SK-N-SH (cell line): Measurements from ENCODE around the gene NGB. TPM values are rescaled to one million over a fixed set of nuclear protein-coding genes. Genes with fewer than 3 reads are reported as not detected.

Source experiments
- CTCF ChIA-PET: fragments of 300-600, 350-600 bp; formaldehyde crosslinking; extraction: SDS; loops from one replicate; lab custom pipeline; 2021; lab: Yijun Ruan, JAX
- POLR2A ChIA-PET: fragments of 350-600 bp; sonication (Branson Sonifier 250); formaldehyde crosslinking; extraction: SDS; loops from one replicate; lab custom pipeline; 2020; ENCODE audit warnings: antibody characterized with exemption, inconsistent platforms; lab: Yijun Ruan, JAX
- DNase-seq: peaks from one replicate; pipeline ENCODE4 v3.0.0; 2012
- H2AFZ ChIP-seq: fragments of 200-600 bp; sonication (generic); 2 replicates; pipeline ENCODE4 v1.8.1; 2016; ENCODE audit warnings: antibody characterized with exemption, mild to moderate bottlenecking, low read depth
- H3F3A ChIP-seq: fragments of 200-600 bp; sonication (generic); replicated peaks from 2 replicates; pipeline ENCODE3; 2016; ENCODE audit warnings: antibody characterized with exemption, mild to moderate bottlenecking; ENCODE audit not compliant: insufficient read depth
- H3K27ac ChIP-seq, 2 experiments: fragments of 200-500 bp in 1 of 2; fragments of 200-600 bp in 1 of 2; sonication (Bioruptor generic) in 1 of 2; sonication (generic), shearing (Covaris generic) in 1 of 2; 2 replicates each; pipeline versions ENCODE4 v1.5.1 to v1.6.1; 2014 to 2016; ENCODE audit warnings: low read depth in 2 of 2, inconsistent platforms in 1 of 2, low read length in 1 of 2, mild to moderate bottlenecking in 1 of 2, mixed read lengths in 1 of 2
- H3K27me3 ChIP-seq: fragments of 200-600 bp; sonication (generic), shearing (Covaris generic); 2 replicates; pipeline ENCODE4 v1.6.1; 2016; ENCODE audit warnings: mixed run types; ENCODE audit not compliant: insufficient read depth
- H3K36me3 ChIP-seq, 2 experiments: fragments of 200-500 bp in 1 of 2; fragments of 200-600 bp in 1 of 2; sonication (Bioruptor generic) in 1 of 2; sonication (generic) in 1 of 2; replicated peaks in 1 of 2; 2 replicates each; pipeline versions ENCODE3 to v1.5.1; 2014 to 2016; ENCODE audit warnings: low read length in 1 of 2, mild to moderate bottlenecking in 1 of 2; ENCODE audit not compliant: insufficient read depth in 2 of 2, control insufficient read depth in 1 of 2
- H3K4me1 ChIP-seq, 2 experiments: fragments of 200-500 bp in 1 of 2; fragments of 200-600 bp in 1 of 2; sonication (Bioruptor generic) in 1 of 2; sonication (generic), shearing (Covaris generic) in 1 of 2; 2 replicates each; pipeline versions ENCODE4 v1.5.1 to v1.6.1; 2014 to 2016; ENCODE audit warnings: low read depth in 1 of 2, low read length in 1 of 2, mixed run types in 1 of 2; ENCODE audit not compliant: insufficient read depth in 2 of 2, control insufficient read depth in 1 of 2
- H3K4me2 ChIP-seq: fragments of 200-600 bp; sonication (generic), shearing (Covaris generic); 2 replicates; pipeline ENCODE4 v1.6.1; 2017; ENCODE audit warnings: mixed run types
- H3K4me3 ChIP-seq, 2 experiments: fragments of 200-500 bp in 1 of 2; fragments of 200-600 bp in 1 of 2; sonication (Bioruptor generic) in 1 of 2; sonication (generic), shearing (Covaris generic) in 1 of 2; 2 replicates each; pipeline versions ENCODE4 v1.5.1 to v1.8.1; 2014 to 2016; ENCODE audit warnings: low read depth in 2 of 2, inconsistent platforms in 1 of 2, low read length in 1 of 2, mild to moderate bottlenecking in 1 of 2, mixed read lengths in 1 of 2, moderate library complexity in 1 of 2
- H3K79me2 ChIP-seq: fragments of 200-600 bp; sonication (generic); 2 replicates; pipeline ENCODE4 v1.8.1; 2017; ENCODE audit warnings: mild to moderate bottlenecking; ENCODE audit not compliant: insufficient read depth
- H3K9ac ChIP-seq: fragments of 200-600 bp; sonication (generic); 2 replicates; pipeline ENCODE4 v1.6.1; 2017; ENCODE audit warnings: mixed run types
- H3K9me2 ChIP-seq: fragments of 200-600 bp; sonication (generic); 2 replicates; pipeline ENCODE4 v1.6.1; 2017; ENCODE audit warnings: mixed run types
- H3K9me3 ChIP-seq: fragments of 200-600 bp; sonication (generic); 2 replicates; pipeline ENCODE4 v1.6.1; 2017; ENCODE audit warnings: mixed run types, mild to moderate bottlenecking, moderate library complexity
- H4K20me1 ChIP-seq: fragments of 200-600 bp; sonication (generic); 2 replicates; pipeline ENCODE4 v1.6.1; 2017; ENCODE audit warnings: mild to moderate bottlenecking, mixed run types; ENCODE audit not compliant: insufficient read depth
- CHD2 ChIP-seq: fragments of 150-350 bp; IDR thresholded peaks from 2 replicates; pipeline ENCODE4 v1.6.1; 2018; ENCODE audit warnings: low read length; ENCODE audit not compliant: partially characterized antibody
- CTCF ChIP-seq: fragments of 200-600 bp; sonication (generic); IDR thresholded peaks from 2 replicates; pipeline ENCODE4 v1.6.1; 2017; ENCODE audit warnings: antibody characterized with exemption, mild to moderate bottlenecking, moderate library complexity
- ELF1 ChIP-seq: IDR thresholded peaks from 2 replicates; pipeline ENCODE4 v1.4.0; 2012
- EP300 ChIP-seq, 2 experiments: IDR thresholded peaks; 2 replicates each; pipeline versions ENCODE4 v1.4.0 to v1.6.1; 2012; ENCODE audit warnings: borderline replicate concordance in 1 of 2, low read depth in 1 of 2, low read length in 1 of 2
- FOXM1 ChIP-seq: IDR thresholded peaks from 2 replicates; pipeline ENCODE4 v1.4.0; 2012; ENCODE audit warnings: low read depth, mild to moderate bottlenecking
- IRF3 ChIP-seq: fragments of 150-350 bp; IDR thresholded peaks from 2 replicates; pipeline ENCODE4 v1.6.1; 2016; ENCODE audit warnings: mild to moderate bottlenecking, low read depth, low read length
- JUND ChIP-seq: IDR thresholded peaks from 2 replicates; pipeline ENCODE4 v1.4.0; 2012
- NFIC ChIP-seq: IDR thresholded peaks from 2 replicates; pipeline ENCODE4 v1.4.0; 2012; ENCODE audit warnings: borderline replicate concordance
- NRF1 ChIP-seq: IDR thresholded peaks from 2 replicates; pipeline ENCODE4 v1.6.1; 2012; ENCODE audit warnings: low read depth, mild to moderate bottlenecking, low read length
- PBX3 ChIP-seq: IDR thresholded peaks from 2 replicates; pipeline ENCODE4; 2012
- POLR2AphosphoS5 ChIP-seq: IDR thresholded peaks from 2 replicates; pipeline ENCODE4 v1.6.1; 2012; ENCODE audit warnings: low read depth, low read length
- RAD21 ChIP-seq: IDR thresholded peaks from 2 replicates; pipeline ENCODE4 v1.6.1; 2012; ENCODE audit warnings: mild to moderate bottlenecking, low read length
- RCOR1 ChIP-seq: fragments of 150-350 bp; IDR thresholded peaks from 2 replicates; pipeline ENCODE4 v1.6.1; 2017; ENCODE audit warnings: antibody characterized with exemption, low read length
- REST ChIP-seq: IDR thresholded peaks from 2 replicates; pipeline ENCODE4 v1.6.1; 2012; ENCODE audit warnings: mild to moderate bottlenecking, low read depth, low read length, moderate library complexity
- SIN3A ChIP-seq: IDR thresholded peaks from 2 replicates; pipeline ENCODE4 v1.6.1; 2012; ENCODE audit warnings: low read depth, mild to moderate bottlenecking, low read length, moderate library complexity, borderline replicate concordance
- TCF12 ChIP-seq: IDR thresholded peaks from 2 replicates; pipeline ENCODE4 v1.4.0; 2012
- YY1 ChIP-seq: IDR thresholded peaks from 2 replicates; pipeline ENCODE4 v1.4.0; 2012; ENCODE audit warnings: low read depth, mild to moderate bottlenecking
- WGBS: methylation state at CpG from one replicate; pipeline ENCODE4 v1.1.6; 2017; ENCODE audit warnings: low lambda C conversion rate; 5-methylcytosine and 5-hydroxymethylcytosine counted together
- polyA plus RNA-seq, 3 experiments: library from polyadenylated mRNA; depleted of rRNA; stranded (reverse); fragments of >200 nt; gene quantifications; 2 replicates each; pipeline ENCODE4 v1.2.3, GENCODE V29; 2012

NGB gene
- polyA plus RNA-seq, 1 of the 3 experiments (the other 2 are of a cell fraction), result not detected

- ChIA-PET POLR2A (no interaction called here), CTCF (interaction anchor here (2.0 to 3.2 kb wide), 2 partner anchors 19 to 145 kb away, joined by 8 to 9 read pairs; no protein-coding TSS in a partner anchor)
- H2AFZ ChIP-seq, result no peak overlapping the region
- TF ChIP-seq SIN3A (no peak), CHD2 (no peak), REST (no peak), IRF3 (no peak), RCOR1 (no peak), TCF12 (no peak), NFIC (no peak), PBX3 (no peak), ELF1 (no peak), NRF1 (no peak), FOXM1 (no peak), RAD21 (no peak), EP300 (IDR thresholded peaks at IDR 0.05; ENCODE audit: borderline replicate concordance in 1 of 2, low read depth in 1 of 2, low read length in 1 of 2) (no peak), POLR2AphosphoS5 (no peak), CTCF (no peak), YY1 (no peak), JUND (no peak)
- DNase-seq, result no peak
- H3K4me3 ChIP-seq, result no peak overlapping the region
- H3K79me2 ChIP-seq, result no peaks in the 10 kb centered on the region
- H3F3A ChIP-seq, result no peaks in the 10 kb centered on the region
- 83% methylated on average over 10 of the region's 13 CpGs for WGBS
- peaks cover 0 to 2% of the 10 kb centered on the region in 2 experiments; a peak in 1 of 4 replicates for H3K4me1 ChIP-seq
- H3K27me3 ChIP-seq, result no peaks in the 10 kb centered on the region
- H3K9ac ChIP-seq, result no peak overlapping the region
- no peaks in the 10 kb centered on the region for H3K9me3 ChIP-seq
- no peak overlapping the region for H3K4me2 ChIP-seq
- no peak overlapping the region for H3K27ac ChIP-seq
- no peaks in the 10 kb centered on the region for H3K9me2 ChIP-seq
- peaks cover 14 to 57% of the 10 kb centered on the region in 2 experiments for H3K36me3 ChIP-seq
- H4K20me1 ChIP-seq, result no peaks in the 10 kb centered on the region
Observed at GRCh38 chr14:77296155-77296554, 25.1 kb upstream of the NGB start.
